GM03348 (cell line): ENCODE results near the gene KIF16B.

ENCODE experiments used
- DNase-seq: peaks from one replicate; pipeline ENCODE4 v3.0.0; 2012; ENCODE audit warnings: low spot score

The KIF16B gene

DNA sequence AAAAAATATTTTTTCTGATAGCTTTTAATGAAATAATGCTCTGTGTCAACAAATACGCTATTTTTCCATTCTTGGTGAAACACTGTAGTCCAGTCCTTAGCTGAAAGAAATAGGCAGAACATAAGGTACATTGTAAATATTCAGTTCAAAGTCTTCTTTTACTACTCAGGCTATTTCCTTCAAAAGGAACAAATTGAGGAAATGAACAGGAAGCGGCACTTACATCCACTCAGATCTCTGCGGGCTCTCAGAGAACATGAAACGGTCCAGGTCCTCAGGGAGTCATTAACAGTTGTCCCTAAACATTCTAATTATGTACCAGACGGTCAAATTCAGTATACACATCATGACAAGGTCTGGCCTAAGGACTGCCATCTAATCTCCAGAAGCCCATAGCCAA, 212.6 kb downstream of the KIF16B start:
- no peak for DNase-seq

DNA sequence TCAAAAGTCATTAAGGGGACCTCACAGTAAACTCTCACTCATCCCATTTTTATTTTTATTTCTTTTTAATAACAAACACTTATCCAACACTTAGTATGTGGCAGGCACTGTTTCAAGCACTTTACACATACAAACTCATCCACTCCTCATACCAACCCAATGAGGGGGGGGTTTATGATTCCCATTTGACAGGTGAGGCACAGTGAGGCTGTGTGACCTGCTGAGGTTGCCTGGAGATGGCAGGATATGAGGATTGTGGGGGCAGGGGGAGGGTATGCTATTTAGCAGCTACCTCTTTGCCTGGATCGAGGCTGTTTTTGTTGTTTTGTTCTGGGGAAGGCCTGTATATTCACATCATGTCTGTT, 219.8 kb downstream of the KIF16B start:
- DNase-seq = no peak

DNA sequence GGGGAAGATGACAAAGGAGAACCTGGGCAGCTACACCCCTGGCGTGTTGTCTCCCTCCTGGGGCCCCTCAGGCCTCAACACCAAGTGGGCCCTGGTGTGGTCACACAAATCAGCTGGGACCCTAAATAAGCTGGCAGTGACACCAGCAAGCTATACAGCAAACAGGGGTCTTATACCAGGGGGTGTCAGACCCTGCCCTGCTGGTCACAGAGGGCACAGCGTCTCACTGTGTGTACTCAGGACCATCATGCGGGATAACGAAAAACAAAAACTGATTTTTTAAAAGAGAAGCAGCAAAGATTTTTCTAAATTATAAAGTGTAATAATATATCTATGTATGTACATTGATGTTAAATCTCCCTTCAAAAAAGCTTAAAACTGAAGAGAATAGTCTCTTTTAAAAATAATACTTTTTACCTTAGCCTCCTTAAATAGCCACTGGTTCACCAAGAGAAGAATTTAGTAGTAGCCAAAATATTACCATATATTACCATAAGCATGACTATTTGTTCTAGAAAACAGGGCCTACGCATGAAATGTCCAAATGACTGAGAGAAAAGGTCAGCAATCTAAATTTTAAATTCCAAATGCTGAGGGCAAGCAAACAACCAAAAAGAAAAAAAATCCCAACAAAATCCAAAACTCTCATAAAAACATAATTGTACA, 220.4 kb downstream of the KIF16B start:
- DNase-seq = no peak

DNA sequence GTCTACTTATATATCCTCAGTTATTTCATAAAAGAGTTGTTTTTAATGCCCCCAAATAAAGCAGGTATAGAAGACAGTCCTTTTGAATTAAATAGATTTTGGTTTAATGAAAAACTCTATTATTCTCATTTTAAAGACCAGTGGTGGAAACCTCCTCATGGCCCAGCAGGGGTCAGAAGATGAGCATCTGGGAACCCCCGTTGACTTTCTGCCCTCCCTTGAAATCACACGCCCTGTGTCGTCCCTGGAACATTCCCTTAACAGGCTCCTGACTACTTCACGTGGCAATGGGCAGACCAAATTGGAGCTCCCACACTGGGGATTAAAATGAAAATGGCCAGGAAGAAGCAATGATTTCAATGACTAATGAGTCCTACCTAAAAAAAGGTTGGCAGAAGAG, 220.9 kb downstream of the KIF16B start:
- DNase-seq = no peak

DNA sequence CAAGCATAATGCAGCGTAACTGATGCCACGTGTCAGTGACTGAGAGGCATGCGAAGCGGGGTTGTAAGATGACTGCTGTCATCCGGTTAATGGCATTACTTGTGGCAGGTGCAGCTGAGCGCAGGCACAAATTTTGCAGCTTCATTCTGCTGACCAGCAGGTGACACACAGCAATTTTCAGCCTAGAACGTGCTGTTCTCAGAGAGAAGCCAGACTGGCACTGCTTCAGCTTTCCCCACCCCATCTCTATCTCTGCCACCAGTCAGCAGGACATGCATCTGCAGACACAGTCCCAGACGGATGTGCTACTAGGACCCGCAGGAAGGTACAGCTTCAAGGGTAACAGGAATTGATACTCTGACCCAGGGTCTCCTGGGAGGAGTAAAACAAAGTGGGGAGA, 221.8 kb downstream of the KIF16B start:
- DNase-seq = no peak

DNA sequence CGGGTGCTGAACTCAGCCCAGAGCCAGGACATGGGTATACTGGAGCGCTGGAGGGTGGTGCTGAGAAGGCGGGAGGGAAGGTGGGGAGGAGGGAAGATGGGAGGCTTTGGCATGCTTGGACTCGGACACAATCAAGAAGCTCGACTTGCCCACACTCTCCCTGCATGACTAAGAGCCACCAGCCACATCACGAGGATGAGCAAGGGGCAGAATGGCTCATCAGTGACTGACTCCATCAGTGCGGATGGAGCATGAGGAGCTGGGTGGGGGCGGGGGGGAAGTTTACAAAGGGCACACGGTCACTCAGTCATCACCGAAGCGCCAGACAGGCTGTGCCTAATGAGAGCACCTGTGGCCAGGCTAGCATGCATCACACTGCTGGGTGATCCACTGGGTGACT, 222.8 kb downstream of the KIF16B start:
- DNase-seq = peak; percentile 63

DNA sequence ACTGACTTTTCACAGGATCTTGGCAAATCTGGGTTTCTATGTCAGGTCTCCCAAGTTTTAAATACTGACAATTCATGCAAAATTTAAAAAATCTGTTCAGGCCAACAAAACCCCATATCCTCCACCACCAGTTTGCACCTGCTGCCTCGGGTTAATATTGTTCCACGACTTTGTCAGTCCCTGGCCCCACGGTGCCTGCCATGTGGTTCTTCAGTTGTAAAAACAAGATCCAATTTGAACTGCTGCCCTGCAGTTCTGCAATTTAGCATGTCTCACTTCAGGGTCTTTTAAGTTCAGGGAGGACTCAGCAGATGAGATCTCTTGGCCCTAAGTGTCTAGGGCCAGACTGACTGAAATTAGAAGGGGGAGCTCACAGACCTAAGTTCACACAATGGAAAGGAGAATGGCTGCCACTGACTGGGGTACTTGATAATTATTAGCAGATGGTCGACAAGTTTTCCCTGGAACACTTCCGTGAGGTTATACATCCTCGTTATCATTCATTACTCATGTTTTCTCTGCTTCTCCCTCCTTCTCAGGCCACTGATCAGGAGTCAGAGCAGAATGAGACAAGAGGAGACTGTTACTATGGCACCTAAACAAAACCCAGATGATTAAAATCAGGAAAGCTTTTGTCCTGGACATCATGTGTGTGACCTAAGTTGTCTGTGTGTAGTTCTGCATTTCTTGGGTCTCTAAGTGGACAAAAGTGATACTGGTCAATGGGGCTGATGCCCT, 223.6 kb downstream of the KIF16B start:
- peak; percentile 64 for DNase-seq

DNA sequence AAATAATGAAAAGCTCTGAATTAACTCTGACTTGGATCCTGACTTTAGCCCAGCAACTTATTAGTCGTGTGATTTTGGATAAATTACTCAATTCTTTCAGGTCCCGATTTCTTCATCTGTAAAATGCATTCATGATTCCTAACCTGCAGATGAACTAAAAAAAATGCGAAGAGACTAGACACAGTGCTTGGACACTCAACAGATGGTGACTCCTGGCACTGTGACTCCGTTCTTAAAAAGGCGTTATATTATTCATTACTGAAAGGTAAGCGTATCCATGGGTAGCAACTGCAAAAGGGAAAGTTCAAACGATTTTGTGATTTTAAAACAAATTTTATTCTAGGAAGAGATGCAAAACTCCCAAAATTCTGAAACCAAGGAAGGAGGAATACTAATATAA, 226.3 kb downstream of the KIF16B start:
- no peak for DNase-seq

DNA sequence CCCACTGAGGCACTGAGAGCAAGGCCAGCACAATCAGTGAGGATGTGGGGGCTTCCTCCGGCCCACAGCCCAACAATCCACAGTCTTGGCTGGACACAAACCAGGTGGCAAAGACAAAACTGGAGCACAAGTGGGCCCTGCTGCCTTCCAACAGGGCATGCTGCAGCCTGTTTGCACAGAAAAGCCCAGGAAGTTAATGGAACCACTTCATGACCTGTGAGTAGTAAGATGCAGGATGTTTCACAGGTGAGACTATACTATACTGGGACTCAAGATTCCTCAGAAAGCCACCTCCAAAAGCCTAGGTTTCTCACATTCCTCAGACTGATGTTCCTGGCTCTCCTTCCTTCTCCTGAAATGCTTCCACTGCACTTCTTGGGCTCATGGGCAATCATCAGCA, 235.5 kb downstream of the KIF16B start:
- DNase-seq = no peak

DNA sequence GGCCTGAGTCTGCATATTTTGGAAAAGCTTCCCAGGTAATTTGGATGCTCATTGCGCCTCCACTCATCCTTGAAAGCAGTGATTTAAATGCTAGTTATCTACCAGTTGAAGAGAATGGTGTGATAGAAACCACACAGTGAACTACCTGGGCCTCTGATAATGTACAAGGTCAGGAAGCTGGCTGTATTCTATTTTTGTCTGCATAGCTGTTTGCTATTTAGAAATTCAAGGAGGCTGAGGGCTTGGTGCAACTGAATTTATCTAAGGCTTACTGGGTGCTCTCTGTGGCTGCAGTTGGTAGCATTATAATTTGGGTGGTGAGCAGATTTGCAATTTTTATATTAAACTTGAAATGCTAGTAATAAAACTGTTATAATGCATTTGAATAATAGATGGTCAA, 245.6 kb downstream of the KIF16B start:
- no peak for DNase-seq

DNA sequence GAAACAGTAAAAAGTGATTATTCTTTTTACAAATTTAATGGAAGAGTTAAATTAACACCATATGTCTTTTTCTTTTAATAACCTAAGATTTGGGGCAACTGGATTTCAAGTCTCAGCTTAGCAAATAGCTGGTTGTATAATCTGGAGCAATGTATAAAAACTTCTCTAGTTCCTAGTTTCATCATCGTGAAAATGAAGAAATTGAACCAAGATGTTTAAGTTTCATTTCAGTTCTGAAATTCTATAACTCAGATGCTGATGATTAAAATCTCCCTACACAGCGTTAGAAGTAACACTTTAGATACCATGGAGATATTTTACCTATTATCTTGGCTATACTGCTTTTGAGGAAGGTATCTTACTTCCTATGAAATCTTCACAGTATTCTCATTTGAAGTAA, 252.0 kb downstream of the KIF16B start:
- DNase-seq = no peak

DNA sequence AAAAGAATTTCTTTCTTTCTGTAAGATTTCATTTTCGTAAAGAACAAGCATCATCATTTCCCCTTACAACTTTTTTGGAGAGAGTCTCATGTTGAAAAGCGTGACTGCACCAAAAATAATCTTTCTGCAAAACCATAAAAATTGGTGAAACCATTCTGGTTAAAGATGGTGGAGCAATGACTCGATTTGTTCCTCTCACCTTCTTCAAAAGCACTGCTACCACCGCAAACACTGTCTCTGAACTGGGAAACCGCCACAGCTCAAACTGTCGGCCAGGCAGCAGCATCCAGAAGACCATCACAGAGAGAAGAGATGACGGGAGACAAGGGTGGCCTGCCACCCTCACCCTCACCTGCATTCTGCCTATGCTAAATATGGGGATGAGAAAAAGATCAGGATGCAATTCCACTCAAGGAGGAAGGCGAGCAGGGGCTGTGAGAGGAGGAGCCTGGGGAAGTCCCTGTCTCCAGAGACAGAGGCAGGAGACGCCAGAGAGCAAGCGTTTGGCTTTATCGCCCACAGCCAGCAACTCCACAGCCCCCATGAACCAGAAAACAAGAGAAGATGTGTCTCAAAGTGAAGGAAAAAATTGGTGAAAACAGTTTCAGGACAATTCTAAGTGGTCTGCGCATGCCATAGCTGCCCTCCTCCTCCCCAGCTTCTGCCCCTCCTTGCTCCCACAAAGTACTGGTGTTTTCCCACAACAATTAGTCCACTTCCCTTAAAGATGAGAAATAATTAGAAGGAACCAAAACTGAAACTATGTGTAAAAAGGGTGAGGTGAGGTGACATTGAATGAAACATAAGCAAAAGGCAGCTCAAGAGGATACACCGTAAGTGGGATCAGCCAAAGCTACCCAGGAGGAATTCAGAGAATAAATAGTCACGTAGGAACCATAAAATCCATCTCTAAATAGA, 255.5 kb downstream of the KIF16B start:
- no peak for DNase-seq

DNA sequence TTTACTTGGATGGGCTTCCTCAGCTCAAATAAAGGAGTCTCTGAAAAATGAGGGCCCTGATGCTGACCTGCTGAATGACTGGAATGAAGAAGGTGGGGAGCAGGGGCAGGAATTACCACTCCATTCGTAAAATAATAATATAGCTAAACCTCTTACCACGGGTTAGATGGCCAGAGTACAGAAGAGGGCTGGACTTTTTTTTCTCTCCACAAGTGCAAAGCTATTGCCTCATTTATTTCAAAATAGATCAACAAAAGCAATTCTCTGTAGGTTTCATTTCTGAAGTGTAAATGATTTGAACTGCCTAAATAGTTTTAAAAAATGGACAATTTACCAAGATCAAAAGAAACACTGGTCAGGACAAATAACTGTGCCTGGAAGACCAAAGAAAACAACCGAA, 256.7 kb downstream of the KIF16B start:
- no peak for DNase-seq

DNA sequence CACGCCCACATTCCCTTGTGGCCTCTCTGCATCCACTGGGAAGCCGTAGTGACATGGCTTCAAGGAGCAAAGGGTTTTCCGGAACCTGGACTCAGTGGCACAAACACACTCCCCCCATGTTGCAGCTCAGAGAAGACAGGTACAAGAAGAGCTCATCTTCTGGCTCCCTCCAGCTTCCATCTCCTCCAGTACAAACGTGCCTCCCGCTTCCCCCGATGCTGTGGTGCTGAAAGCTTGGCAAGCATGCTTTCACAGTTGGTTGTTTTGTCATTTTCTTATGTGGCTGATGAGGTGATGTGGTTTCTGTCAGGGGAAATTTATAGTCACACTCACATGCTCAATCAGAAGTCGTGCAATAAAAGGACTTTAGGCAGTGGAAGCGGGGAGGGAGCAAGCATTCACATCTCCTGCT, 258.5 kb downstream of the KIF16B start:
- DNase-seq = no peak

DNA sequence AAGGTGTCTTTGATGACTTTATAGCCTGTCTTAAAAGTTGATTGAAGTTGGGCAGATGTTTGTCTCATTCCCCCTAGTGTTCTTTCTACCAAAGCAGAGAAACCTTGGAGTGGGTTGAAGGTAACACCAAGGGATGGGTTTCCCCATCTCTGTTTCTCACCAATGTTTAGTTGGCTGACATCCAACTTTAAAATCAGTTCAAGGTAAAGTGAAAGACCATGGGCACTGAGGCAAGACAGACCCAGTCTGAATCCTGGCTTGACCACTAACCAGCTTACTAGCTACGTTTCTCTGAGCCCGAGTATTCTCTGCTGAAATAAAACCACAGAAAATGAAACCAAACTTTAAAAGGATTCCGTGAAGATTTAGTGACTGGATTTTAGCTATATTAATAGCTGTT, 258.9 kb downstream of the KIF16B start:
- no peak for DNase-seq

DNA sequence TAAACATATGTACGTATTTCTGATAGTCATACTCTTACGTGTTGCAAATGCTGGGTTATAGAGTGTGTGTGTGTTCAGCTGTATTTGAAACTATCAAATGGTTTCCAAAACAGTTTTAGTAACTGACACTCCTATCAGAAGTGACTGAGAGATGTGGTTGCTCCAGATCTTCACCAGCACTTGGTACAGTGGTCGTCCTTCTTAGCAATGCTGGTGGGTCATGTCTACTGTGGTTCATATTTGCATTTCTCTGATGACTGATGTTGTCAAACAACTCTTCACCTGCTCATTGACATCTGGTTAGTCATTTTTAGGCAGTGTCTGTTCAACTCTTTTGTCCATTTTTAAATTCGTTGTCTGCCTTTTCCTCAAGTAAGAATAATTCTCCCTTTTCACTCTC, 259.3 kb downstream of the KIF16B start:
- DNase-seq = no peak

DNA sequence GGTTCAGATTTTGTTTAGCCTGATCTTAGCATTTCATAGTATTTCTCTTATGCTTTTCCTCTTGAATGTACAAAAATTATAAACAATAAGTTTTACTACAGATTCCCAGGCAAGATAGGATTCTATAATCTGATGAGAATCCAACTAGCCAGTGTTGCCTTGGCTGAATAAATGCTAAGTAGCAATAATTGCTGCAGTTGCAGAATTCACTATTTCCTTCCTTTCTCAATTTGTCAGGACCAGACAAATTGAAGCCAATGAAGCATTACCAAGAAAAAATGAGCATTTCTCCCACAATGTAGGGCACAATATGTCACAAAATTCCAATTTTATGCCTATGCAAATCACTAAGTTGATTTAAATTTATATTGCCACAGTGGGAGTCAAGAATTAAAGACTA, 260.2 kb downstream of the KIF16B start:
- no peak for DNase-seq

DNA sequence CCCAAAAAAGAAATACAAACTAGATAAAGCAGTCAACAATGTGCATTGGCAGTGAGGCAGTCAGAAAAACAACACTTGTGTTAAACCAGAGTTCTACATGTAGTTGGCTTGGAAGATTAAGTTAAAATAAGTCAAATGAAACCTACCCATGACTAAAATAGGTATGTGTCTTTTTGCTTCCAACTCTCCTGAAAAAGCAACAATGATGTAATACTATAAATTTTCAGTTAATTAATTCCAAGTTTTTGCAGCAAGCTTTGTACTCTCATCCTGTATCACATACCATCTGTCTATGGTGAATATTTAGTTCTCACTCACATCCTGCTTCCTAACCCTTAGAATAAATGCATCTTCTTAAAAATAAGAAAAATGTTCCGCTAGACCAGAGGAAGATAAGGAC, 261.5 kb downstream of the KIF16B start:
- no peak for DNase-seq

DNA sequence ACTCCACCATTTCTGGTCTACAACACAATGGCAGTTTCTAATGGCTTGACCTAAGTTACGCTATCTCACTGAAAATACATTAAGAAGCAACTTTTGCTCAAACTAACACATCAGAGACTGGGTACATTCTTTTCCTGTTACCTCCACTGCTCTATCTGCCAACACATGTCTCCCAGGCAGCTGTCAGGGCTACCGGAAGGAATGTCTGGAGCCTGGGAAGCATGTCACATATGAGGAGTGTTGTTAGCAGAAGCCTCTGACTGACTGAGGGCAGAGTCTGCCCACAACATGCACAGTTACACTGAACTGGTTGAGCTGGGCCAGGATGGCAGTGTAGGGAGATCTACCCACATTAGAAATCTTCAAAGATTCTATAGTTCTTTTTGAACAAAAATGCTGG, 264.5 kb downstream of the KIF16B start:
- no peak for DNase-seq

DNA sequence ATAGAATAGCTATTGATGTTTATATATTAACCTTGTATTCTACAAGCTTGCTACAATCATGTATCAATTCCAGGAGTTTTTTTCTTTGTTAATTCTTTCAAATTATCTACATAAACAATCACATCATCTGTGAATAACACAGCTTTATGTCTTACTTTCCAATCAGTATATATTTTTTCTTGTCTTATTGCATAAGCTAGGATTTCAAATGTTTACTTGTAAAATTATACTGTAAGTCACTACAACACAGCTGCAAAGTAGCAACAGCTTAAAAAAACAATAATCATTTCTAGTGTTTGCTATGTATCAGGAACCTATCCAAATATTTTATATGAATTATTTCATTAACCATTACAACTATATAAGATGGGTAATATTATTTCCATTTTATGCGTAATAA, 270.4 kb downstream of the KIF16B start:
- DNase-seq = no peak

DNA sequence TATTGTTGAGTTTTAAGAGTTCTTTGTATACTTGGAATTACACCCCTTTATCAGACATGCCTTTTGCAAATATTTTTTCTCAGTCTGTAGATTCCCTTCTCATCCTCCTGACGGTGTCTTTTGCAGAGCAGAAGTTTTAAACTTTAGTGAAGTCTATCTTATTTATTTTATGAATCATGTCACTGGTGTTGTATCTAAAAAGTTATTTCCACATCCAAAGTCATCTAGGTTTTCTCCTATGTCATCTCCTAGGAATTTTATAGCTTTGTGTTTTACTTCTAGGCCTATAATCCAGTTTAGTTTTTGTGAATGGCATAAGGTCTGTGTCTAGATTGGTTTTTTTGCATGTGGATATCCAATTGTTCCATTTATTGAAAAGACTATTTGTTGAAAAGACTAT, 271.3 kb downstream of the KIF16B start:
- no peak for DNase-seq

DNA sequence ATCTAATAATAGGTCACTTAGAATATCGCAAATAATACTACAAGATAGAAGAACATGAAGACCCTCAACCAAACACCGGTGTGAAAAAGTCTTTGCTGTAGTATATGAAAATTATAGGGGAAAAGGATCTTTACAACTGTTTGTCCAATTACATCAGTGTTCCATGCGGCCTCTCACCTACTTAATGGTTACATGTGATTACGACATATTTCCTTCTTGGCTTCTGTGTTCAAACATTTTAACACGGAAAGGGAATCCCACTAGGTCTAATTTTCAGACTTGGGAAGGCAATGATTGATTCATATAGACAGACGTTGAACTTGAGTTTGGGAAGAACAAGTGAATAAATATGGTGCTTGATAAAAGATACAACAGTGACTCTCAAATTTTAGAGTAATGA, 273.4 kb downstream of the KIF16B start:
- no peak for DNase-seq

DNA sequence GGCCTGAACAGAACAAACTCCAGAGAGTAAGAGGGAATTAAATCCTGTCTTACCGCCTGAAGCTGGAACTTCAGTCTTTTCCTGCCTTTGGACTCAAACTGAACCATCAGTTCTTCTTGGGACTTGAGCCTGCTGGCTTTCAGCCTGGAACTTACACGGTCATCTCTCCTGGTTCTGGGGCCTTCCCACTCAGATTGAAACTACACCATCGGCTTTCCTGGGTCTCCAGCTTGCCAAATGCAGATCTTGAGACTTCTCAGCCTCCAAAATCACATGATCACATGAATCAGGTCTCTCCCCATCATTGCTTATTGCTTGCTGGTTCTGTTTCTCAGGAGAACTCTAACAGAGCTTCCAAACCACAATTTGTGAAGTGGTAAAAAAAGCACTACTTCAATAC, 276.3 kb downstream of the KIF16B start:
- no peak for DNase-seq
